GM10847 (cell line): ENCODE measurements around the gene SLC16A1.

Experiments
- POLR2A ChIP-seq: IDR thresholded peaks from 2 replicates; pipeline ENCODE4 v1.6.1; 2011; ENCODE audit not compliant: insufficient read length; ENCODE audit errors: extremely low read depth

SLC16A1 gene

DNA sequence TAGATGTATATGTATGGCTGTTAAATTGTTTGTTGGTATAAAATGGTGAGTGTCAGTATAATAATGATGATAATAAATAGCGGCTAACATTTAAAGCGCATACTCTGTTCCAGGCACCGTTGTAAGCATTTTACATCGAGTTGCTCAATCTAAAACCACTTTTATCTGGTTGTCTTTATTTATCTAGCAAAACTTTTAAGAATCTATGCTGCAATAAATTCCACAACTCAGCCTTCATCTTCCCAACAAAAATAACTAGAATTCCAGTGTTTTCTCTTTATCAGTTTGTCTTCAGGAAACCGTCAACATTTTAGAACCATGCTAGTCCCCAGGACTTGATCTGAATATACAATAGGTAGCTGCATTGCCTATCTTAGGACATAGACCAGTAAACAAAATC lies 19.3 kb upstream of the SLC16A1 start:
- TF ChIP-seq POLR2A: no peak

DNA sequence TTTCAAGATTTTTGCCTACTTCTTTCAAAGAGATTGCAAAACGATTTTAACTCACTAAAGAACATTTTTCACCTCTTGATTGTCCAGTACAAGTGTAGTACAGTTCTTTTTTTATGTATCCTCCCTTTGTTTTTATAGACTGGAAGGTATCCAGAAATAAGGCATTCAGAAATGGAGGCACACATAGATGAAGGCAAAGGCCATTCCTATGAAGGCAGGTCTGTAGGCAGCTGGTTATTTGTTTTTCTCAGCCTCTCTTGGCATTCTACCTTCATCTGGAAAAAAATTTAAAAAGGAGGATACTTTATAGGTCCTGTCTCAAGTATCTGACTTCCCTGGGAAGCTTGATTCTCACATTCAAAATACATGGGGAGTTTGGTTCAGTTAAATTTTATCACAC lies 18.6 kb upstream of the SLC16A1 start:
- TF ChIP-seq POLR2A: no peak

DNA sequence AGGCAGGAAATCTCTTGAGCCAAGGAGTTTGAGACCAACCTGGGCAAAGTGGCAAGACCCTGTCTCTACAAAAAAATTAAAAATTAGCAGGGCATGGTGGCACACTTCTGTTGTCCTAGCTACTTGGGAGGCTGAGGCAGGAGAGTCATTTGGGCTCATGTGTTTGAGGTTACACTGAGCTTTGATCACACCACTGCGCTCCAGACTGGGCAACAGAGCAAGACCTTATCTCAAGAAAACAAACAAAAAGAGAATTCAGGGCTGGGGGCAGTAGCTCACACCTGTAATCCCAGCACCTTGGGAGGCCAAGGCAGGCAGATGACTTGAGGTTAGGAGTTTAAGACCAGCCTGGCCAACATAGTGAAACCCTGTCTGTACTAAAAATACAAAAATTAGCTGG lies 17.8 kb upstream of the SLC16A1 start:
- TF ChIP-seq POLR2A: no peak

DNA sequence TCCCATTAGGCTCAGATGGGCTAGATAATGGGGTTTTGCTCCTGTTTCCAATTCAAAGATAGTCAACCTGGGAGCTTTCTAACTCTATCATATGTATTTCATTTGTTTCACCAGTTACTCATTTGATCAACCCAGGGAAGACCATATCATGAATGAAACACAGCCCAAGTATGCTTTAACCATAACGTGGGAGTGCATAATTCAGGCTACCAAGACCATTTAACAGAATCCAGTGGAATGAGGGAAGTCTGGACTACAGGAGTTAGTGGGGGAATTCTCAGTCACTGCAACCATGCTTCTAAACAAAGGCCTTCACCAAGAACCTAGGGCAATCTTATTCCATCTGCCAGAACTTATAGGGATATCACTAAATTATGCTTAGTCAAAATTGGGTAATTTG lies 15.0 kb upstream of the SLC16A1 start:
- TF ChIP-seq POLR2A: no peak

DNA sequence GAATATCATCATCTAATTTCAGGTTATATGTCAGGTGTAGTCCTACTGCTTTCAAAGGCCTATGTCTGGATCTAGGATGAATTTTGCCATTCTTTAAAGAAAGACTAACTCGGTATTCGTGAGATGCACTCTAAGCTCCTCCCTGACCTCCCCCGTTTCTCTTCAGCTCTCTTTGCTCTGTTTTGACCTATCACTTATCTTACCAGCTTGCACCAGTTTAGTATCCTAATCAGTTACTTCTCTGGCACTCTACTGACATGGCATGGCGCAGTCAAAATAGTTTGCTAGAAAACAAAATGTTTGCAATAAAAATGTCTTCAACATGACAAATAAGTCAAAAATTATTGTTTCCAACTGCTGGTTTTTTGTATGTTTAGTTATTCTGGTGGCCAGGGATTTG lies 8.4 kb upstream of the SLC16A1 start:
- TF ChIP-seq POLR2A: no peak

DNA sequence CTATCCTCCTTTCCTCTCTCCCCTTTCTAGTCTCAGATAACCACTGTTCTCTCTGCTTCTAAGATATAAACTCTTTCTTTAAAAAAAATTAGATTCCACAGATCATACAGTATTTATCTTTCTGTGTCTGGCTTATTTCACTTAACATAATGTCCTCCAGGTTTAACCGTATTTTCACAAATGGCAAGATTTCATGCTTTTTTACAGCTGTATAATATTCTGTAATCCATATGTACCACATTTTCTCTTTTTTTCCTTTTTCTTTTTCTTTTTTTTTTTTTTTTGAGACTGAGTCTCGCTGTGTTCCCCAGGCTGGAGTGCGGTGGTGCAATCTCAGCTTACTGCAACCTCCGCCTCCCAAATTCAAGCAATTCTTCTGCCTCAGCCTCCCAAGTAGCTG lies 5.1 kb upstream of the SLC16A1 start:
- TF ChIP-seq POLR2A: no peak

DNA sequence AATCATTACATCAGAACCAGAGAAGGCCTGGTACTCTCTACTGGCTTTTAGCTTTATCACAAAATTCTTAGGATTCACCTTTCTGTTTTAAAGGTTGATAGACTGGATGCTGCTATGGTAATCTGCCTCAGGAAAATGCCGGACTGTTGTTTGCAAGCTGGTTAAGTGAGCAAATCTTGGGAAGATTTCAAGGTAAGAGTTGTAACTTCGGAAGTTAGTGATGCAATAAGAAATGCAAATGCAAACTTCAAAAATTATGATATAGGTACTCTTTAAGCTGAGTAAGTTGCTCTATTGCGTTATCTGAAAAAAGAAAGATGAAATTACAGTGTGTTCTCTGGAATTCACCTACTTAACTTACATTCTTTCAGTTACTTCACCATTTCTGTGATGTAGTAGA lies 4.4 kb upstream of the SLC16A1 start:
- TF ChIP-seq POLR2A: no peak

DNA sequence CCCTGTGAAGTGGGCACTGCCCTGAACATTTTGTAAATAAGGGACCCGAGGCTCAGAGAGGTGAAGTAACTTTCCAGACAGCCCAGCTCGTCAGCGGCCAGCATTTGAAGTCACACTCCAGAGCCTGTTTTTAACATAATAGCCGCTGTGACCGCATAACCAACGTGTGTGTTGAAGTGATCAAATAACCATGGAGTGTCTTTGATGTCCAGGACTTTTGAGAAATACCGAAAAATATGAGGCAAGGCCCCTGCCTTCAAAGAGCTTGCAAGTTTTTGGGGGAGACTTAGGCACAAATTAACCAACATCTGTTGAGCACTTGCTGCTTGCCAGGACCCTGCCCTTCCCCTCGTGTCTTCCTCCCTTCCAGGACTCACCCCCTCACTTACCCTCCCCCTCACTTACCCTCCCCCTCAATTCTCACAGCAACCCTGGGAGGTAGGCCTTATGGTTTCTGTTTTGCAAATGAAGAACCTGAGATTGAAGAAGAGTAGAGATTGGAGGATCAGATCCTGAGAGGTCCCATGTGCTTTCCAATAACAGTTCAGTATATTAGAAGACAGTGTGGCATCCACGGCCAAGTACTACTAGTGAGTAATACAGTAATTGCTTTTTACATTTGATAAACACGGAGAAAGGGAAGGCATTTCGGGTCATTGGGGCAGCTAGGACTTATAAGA lies 1.3 kb upstream of the SLC16A1 start:
- TF ChIP-seq POLR2A: no peak

DNA sequence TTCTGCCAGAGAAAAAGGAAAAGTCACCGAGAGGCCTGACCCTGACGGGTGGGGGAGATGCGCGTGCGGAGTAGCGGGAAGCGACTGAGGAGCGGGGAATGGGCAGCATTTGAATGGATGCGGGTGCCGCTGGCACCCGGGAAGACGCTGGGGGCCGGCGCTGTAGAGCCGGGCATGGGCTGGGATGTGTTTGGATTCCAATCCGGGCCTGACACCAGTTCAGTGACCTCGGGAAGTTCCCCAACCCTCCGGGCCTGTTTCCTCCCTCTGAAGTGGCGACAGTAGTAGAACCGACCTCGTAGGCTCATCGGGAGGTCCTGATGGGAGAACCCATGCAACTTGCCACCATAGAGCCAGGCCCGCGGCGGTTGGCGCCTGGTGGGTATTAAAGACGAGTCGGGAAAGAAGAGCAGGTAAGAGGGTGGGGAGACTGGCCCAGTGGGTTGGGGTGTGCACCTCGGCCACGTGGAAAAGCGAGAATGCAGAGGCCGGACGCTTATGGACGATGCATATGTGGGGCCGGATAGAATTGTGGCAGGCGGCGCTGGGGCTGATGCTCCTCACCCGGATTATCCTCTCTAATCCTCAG lies 642 bp upstream of the SLC16A1 start:
- no peak for TF ChIP-seq POLR2A

DNA sequence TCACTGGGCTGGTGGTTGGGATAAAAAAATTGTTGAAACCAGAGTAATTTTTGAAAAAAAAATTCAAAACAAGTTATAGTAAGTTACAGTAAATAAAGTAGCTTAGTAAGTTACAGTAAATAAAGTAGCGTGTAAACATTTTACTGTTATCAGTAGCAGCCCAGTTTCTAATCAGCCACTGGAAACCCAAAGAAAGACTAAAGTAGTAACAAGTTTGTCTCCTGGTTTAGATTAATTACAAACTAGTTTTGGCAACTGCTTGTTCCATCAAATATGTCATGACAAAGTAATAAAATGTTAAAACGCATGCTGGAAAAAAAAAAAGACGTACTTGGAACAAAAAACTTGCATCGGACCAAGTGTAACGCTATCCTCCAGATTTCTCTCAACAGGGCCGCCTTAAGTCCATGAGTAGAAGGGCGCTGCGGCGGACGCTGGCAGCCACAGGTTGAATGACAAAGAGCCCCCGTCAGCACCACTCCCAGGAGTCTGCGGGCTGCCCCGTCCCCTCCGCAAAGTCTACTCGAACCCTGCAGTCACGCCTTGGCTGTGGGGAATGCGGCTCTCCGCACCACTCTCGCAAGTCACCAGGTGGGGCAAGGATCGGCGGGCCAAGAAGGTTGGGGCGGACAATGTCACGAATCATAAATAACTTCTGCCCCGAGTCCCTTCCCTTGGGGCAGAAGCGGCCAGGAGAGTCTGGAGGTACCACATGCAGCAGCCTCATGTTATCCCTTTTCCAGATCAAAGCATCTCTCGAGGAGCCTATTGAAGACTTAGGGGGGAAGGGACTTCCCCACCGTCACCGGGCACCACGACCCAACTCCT lies 837 bp downstream of the SLC16A1 start:
- TF ChIP-seq POLR2A: peak; percentile 15

DNA sequence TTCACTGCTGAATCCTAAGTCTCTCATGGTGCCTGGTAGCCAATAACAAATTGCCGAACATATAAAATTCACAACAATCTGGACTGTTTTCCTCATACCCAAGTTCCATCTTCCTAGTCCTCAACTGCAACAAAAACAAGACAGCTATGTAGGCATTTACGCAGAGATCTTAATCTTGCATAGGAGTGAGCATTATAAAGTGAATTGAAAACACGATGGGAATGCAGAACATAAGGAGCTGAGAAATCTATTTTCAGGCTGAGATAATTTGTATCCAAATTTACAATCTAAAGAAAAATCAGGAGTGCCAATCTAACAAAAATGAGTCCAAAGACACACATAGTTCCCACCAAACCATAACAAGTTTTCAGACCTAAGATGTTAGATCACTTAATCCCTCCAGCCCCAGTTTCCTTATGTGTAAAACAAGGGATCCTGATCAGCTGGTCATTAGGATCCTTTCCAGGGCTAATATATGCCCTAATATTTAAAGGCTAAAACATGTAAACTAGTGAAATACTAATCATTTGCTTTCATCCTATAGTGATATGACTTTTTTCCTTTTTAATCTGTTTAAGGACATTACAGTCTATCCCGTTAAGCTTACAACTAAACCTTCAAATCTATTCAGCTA lies 1.9 kb downstream of the SLC16A1 start:
- TF ChIP-seq POLR2A: no peak

DNA sequence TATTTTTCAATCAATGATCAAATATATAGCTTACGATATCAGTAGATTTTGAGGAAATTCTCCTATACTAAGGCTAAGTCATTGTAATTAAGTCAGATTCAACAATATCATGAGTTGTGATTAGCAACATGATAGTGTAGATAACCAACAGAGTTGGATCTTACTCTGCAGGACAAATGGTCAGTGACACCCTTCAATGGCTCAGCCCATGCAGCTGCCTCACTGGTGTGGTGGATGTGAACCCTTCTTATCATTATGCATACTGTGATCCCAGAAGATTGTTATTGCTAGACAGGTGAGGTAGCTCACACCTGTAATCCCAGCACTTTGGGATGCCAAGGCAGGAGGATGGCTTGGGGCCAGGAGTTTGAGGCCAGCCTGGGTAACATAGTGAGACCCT lies 5.6 kb downstream of the SLC16A1 start:
- TF ChIP-seq POLR2A: no peak

DNA sequence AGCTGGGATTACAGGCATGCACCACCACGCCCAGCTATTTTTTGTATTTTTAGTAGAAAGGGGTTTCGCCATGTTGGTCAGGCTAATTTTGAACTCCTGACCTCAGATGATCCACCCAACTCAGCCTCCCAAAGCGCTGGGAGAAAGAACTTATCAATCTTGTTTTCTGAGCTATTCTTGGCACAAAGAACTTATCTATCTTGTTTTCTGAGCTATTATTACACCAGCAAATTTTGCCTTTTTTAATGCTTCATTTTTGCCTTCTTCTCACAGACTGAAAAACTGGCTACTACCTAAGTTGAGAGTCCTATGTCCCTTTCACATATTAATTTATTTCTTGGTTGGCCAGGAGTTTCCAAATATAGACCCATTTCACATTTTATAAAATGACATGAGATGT lies 9.3 kb downstream of the SLC16A1 start:
- no peak for TF ChIP-seq POLR2A

DNA sequence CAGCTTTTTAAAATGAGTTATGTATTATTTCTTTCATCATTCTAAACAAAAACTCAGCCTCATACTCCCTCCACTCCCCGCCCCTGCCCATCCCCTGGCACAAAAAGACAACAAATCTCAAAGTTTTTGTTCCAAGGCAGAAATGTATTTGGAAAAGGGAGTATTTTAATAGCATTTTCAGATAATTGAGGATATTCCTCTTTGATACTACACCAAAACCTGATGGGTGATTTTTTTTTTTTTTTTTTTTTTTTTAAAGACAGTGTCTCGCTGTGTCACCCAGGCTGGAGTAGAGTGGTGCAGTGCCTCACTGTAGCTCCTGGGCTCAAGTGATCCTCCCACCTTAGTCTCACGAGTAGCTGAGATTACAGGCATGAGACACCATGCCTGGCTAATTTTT lies 16.2 kb downstream of the SLC16A1 start:
- TF ChIP-seq POLR2A: no peak

DNA sequence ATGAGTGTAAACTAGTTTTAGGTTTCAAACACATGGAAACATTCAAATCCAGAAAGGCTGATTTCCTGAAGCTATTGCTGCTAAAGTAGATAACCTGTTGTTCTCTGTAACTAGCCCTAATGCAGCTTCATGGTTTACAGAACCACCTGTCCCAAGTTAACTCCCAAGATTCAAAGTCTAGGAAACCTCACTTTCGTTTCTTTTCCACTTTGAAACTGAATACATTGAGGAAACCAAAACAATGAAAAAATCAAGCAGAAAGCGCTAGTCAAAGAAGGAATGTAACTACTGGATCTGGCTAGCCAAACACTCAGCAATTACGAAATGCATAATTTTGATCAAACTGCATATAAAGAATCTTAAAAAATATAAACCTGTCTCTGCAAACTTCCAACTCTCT lies 17.8 kb downstream of the SLC16A1 start:
- TF ChIP-seq POLR2A: no peak

DNA sequence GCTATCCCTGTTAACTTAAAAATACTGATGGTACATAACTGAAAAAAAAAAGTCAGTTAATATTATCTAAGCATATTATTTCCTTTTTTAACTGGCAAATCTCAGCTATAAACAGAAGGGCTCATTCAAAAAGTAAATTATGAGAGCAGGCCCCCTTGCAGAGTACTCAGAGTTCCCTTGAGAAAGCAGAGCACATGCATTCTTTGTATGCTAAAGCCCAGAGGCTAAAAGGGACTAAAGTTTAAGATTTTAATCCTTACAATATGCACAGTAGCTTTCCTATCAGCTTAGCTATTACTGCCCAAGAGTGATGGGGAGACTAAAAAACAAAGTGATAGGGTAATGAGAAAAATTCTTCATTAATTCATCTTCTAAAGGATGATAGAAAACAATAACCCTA lies 18.5 kb downstream of the SLC16A1 start:
- TF ChIP-seq POLR2A: no peak
